Lung (tissue), 12 donors: ENCODE results near the gene DRC3. TPM values are rescaled to one million over a fixed set of nuclear protein-coding genes. Genes with fewer than 3 reads are reported as not detected.

Experiments
- ATAC-seq: fragments of 200-7000 bp; cut with Tn5 transposase; one replicate; pipeline ENCODE4 v1.9.1; 2020; ENCODE audit warnings: moderate number of reproducible peaks; ENCODE audit not compliant: insufficient read depth, low FRiP score
- DNase-seq, 3 donors: peaks; one replicate each; pipeline ENCODE4 v3.0.0-alpha.2; 2013 to 2017
- H3K27ac ChIP-seq, 2 donors: one replicate each; pipeline ENCODE4 v1.5.1; 2013; ENCODE audit warnings: mild to moderate bottlenecking in 2 of 2, moderate library complexity in 2 of 2, control low read depth in 1 of 2, inconsistent platforms in 1 of 2, low read depth in 1 of 2, low read length in 1 of 2
- H3K27me3 ChIP-seq, 3 donors: one replicate each; pipeline ENCODE4 v1.5.1; 2013; ENCODE audit warnings: low read length in 2 of 3; ENCODE audit not compliant: control insufficient read depth in 3 of 3, insufficient read depth in 3 of 3
- H3K36me3 ChIP-seq, 4 donors: one replicate each; pipeline ENCODE4 v1.5.1; 2013; ENCODE audit warnings: low read length in 4 of 4, mild to moderate bottlenecking in 1 of 4, moderate library complexity in 1 of 4; ENCODE audit not compliant: control insufficient read depth in 4 of 4, insufficient read depth in 4 of 4
- H3K4me1 ChIP-seq, 5 donors: one replicate each; pipeline ENCODE4 v1.5.1; 2013; ENCODE audit warnings: low read length in 5 of 5, mild to moderate bottlenecking in 2 of 5, moderate library complexity in 1 of 5; ENCODE audit not compliant: control insufficient read depth in 5 of 5, insufficient read depth in 5 of 5
- H3K4me3 ChIP-seq: one replicate; pipeline ENCODE4 v1.5.1; 2013; ENCODE audit warnings: mild to moderate bottlenecking, control low read depth, moderate library complexity
- H3K9ac ChIP-seq, 2 donors: one replicate each; pipeline ENCODE4 v1.5.1; 2013; ENCODE audit warnings: low read length in 2 of 2, control low read depth in 1 of 2; ENCODE audit not compliant: insufficient read depth in 1 of 2
- H3K9me3 ChIP-seq, 4 donors: one replicate each; pipeline ENCODE4 v1.5.1; 2013; ENCODE audit warnings: low read length in 3 of 4, mild to moderate bottlenecking in 1 of 4, moderate library complexity in 1 of 4; ENCODE audit not compliant: control insufficient read depth in 4 of 4, insufficient read depth in 3 of 4
- CTCF ChIP-seq: IDR thresholded peaks from 2 replicates; pipeline ENCODE4 v1.5.1; 2012; ENCODE audit warnings: mild to moderate bottlenecking; ENCODE audit errors: control extremely low read depth, extremely low read depth
- WGBS, 2 donors: extraction: QIAGEN DNeasy Blood & Tissue Kit; methylation state at CpG; one replicate each; pipeline ENCODE4 v1.1.7; 2013; 5-methylcytosine and 5-hydroxymethylcytosine counted together
- polyA plus RNA-seq, 2 donors: library from polyadenylated mRNA; stranded (reverse); fragments of 200-250 nt; gene quantifications; one replicate each; pipeline ENCODE4 v1.2.1, GENCODE V29; 2013
- total RNA-seq, 2 donors: library from RNA; depleted of rRNA in 1 of 2; stranded (reverse); fragments of >200 nt in 1 of 2; gene quantifications; one replicate each; pipeline ENCODE4 v1.2.1, GENCODE V29; 2014 to 2021
- donor health status: control.
- donor health status: control.
- donor health status: Bipolar disorder and iron deficiency.
- donor health status: healthy.
- donor health status: DM: yes; HTN: yes; CAD: no.

The DRC3 gene
- total and polyA plus RNA-seq, 4 donors: 6.6 to 29.5 (median 13.5) TPM

- Histone ChIP-seq H3K27me3 (no peaks in the 10 kb centered on the region), H3K4me1 (peaks cover 6 to 22% (median 13%) of the 10 kb centered on the region in 5 donors), H3K9ac (peak overlapping the region in 1 of 2 donors; percentile 27), H3K27ac (peak overlapping the region; percentile 35 to 54), H3K9me3 (no peaks in the 10 kb centered on the region), H3K4me3 (no peak overlapping the region), H3K36me3 (no peaks in the 10 kb centered on the region)
- peak in 1 of 3 donors; percentile 20 for DNase-seq
- no peak for ATAC-seq
- no peak for TF ChIP-seq CTCF
- 54 to 76% methylated on average over 2 of the region's 2 CpGs for WGBS, 2 donors
Observed at GRCh38 chr17:17929655-17930380, 42.8 kb upstream of the DRC3 start.

- TF ChIP-seq CTCF: no peak
- Histone ChIP-seq H3K27ac (peak overlapping the region in 1 of 2 donors; percentile 54), H3K9ac (no peak overlapping the region), H3K27me3 (no peaks in the 10 kb centered on the region), H3K9me3 (no peaks in the 10 kb centered on the region), H3K4me3 (no peak overlapping the region), H3K36me3 (no peaks in the 10 kb centered on the region), H3K4me1 (peaks cover 6 to 30% (median 14%) of the 10 kb centered on the region in 5 donors)
- no peak for ATAC-seq
- DNase-seq: no peak
Observed at GRCh38 chr17:17930674-17931073, 42.0 kb upstream of the DRC3 start.

GRCh38 chr17:17931159-17931558, 41.5 kb upstream of the DRC3 start:
- no peaks in the 10 kb centered on the region for H3K27me3 ChIP-seq
- H3K36me3 ChIP-seq: no peaks in the 10 kb centered on the region
- H3K4me1 ChIP-seq: peaks cover 6 to 35% (median 16%) of the 10 kb centered on the region in 5 donors
- no peaks in the 10 kb centered on the region for H3K9me3 ChIP-seq
- no peak overlapping the region for H3K9ac ChIP-seq
- 75 to 94% methylated on average over 2 of the region's 2 CpGs for WGBS, 2 donors
- DNase-seq: no peak
- ATAC-seq: no peak
- H3K27ac ChIP-seq: no peak overlapping the region
- no peak overlapping the region for H3K4me3 ChIP-seq
- TF ChIP-seq CTCF: no peak

GRCh38 chr17:17933775-17934174, 38.9 kb upstream of the DRC3 start:
- peaks cover 6 to 47% (median 14%) of the 10 kb centered on the region in 5 donors for H3K4me1 ChIP-seq
- H3K36me3 ChIP-seq: no peaks in the 10 kb centered on the region
- H3K27ac ChIP-seq: no peak overlapping the region

More at GRCh38 chr17:17933775-17934174, 38.9 kb upstream of the DRC3 start:
- DNase-seq (no peak), ATAC-seq (no peak)
- Histone ChIP-seq H3K27me3 (no peaks in the 10 kb centered on the region), H3K4me3 (no peak overlapping the region), H3K9me3 (no peaks in the 10 kb centered on the region), H3K9ac (no peak overlapping the region)
- no peak for TF ChIP-seq CTCF
